Measurements from ENCODE around the gene ADH7. TPM values are rescaled to one million over a fixed set of nuclear protein-coding genes. Genes with fewer than 3 reads are reported as not detected.

The ADH7 gene
- total RNA-seq (2014; rRNA removed; shearing (Covaris generic)) = not detected in 2 replicates
- polyA plus RNA-seq (2016; fragmentation: Nextera tagmentation; extraction: Ambion mirVana) = not detected in 2 replicates
- long read RNA-seq = 0 reads

GRCh38 chr4:99435154-99435553, at the start of gene ADH7:
TSS of gene ADH7 (minus strand) at chr4:99435342. CDS start at chr4:99435233, 109 bp downstream.
- no peak for ATAC-seq
- no peak for TF ChIP-seq CREB1 (CRISPR knock-in tag; IDR thresholded peaks at IDR 0.05; ENCODE audit: low read depth)
- no peak for TF ChIP-seq STAT1 (IDR thresholded peaks at IDR 0.05; ENCODE audit: unreplicated experiment)
- no peak for TF ChIP-seq ZNF462 (CRISPR knock-in tag; IDR thresholded peaks at IDR 0.05)
- no peak for TF ChIP-seq EZH2phosphoT487 (IDR thresholded peaks at IDR 0.05; ENCODE audit: unreplicated experiment)
- TF ChIP-seq ZNF331 (CRISPR knock-in tag; IDR thresholded peaks at IDR 0.05; ENCODE audit: low read depth) = no peak
- no peak for TF ChIP-seq ZNF114 (CRISPR knock-in tag; IDR thresholded peaks at IDR 0.05)
- TF ChIP-seq NANOG (IDR thresholded peaks at IDR 0.05; ENCODE audit: borderline replicate concordance) = no peak
- no peak for TF ChIP-seq POLR2AphosphoS5 (IDR thresholded peaks at IDR 0.05; ENCODE audit: low read depth)
- no peak for TF ChIP-seq REST (IDR thresholded peaks at IDR 0.05; ENCODE audit: unreplicated experiment)
- TF ChIP-seq EZH2 (IDR thresholded peaks at IDR 0.05; ENCODE audit: low read depth, unreplicated experiment) = no peak
- no peak for TF ChIP-seq JUNB (IDR thresholded peaks at IDR 0.05; ENCODE audit: unreplicated experiment)
- TF ChIP-seq CTCF (conservative IDR thresholded peaks at IDR 0.05; ENCODE audit: low read depth in 2 of 2) = no peak
- no peak for TF ChIP-seq ETS1 (IDR thresholded peaks at IDR 0.05)
- no peaks in the 10 kb centered on the region for H3F3A ChIP-seq (replicated peaks; ENCODE audit: low read depth)
- no peaks in the 10 kb centered on the region for H3K27me3 ChIP-seq (ENCODE audit: insufficient read depth)
- DNase-seq (ENCODE audit: low spot score) = no peak
- no peak within 1 kb of the TSS for H3K27ac Mint-ChIP-seq
- H3K4me2 ChIP-seq = no peak within 1 kb of the TSS
- H3K4me1 Mint-ChIP-seq = no peaks in the 10 kb centered on the region
- H3K4me3 ChIP-seq = no peak within 1 kb of the TSS
- H4K20me1 ChIP-seq (replicated peaks; ENCODE audit: insufficient read depth) = no peaks in the 10 kb centered on the region
- H3K9me3 Mint-ChIP-seq = no peaks in the 10 kb centered on the region
- no peaks in the 10 kb centered on the region for H3K9me2 ChIP-seq (ENCODE audit: insufficient read depth)
- no peaks in the 10 kb centered on the region for H3K36me3 ChIP-seq (ENCODE audit: insufficient read depth)
- H3K79me2 ChIP-seq (replicated peaks; ENCODE audit: insufficient read depth) = no peaks in the 10 kb centered on the region
- H3K27me3 Mint-ChIP-seq (ENCODE audit: insufficient read depth, low read depth, poor library complexity) = no peaks in the 10 kb centered on the region
- H3K27ac ChIP-seq (ENCODE audit: low read depth) = no peak within 1 kb of the TSS
- no peaks in the 10 kb centered on the region for H3K4me1 ChIP-seq (ENCODE audit: insufficient read depth)
- H3K4me3 Mint-ChIP-seq = no peak within 1 kb of the TSS
- no peak within 1 kb of the TSS for H2AFZ ChIP-seq
- H3K36me3 Mint-ChIP-seq (ENCODE audit: low read depth) = no peaks in the 10 kb centered on the region
